ENCODE results near the gene NOXO1.
A peak's percentile ranks its signal among the peaks of the same experiment; 100 is the strongest.
"Not testable (repeated sequence)": the region's sequence is repeated elsewhere in the genome, so short reads cannot be mapped to it uniquely, and the experiment has no call there.

NOXO1 gene, protein sequence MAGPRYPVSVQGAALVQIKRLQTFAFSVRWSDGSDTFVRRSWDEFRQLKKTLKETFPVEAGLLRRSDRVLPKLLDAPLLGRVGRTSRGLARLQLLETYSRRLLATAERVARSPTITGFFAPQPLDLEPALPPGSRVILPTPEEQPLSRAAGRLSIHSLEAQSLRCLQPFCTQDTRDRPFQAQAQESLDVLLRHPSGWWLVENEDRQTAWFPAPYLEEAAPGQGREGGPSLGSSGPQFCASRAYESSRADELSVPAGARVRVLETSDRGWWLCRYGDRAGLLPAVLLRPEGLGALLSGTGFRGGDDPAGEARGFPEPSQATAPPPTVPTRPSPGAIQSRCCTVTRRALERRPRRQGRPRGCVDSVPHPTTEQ

GRCh38 chr16:1981398-1981836, at the start of gene NOXO1:
NOXO1 (minus strand) TSS chr16:1981469; CDS start chr16:1981179, 290 bp downstream.
- no peak for DNase-seq (ENCODE audit: low spot score)

DNA sequence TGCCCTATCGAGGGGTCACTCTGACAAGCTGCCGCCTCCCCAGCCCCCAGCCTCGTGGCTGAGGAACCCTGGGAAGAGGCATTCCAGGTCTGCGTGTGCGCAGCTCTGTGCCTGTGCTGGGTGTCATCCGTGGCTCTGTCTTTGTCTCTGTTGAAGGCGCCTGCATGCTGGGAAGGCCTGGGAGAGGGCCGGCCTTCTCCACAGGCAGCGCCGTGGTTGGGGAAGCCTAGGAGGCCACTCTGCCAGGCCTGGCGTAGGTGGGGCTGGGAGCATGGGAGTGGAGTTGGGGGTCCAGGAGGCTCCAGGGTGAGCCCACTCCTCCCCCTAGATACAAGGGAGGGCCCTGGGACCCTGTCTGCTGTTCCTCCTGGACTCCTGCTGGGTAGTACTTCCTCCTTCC, 48.8 kb upstream of the NOXO1 start:
- DNase-seq (ENCODE audit: low spot score) = no peak

DNA sequence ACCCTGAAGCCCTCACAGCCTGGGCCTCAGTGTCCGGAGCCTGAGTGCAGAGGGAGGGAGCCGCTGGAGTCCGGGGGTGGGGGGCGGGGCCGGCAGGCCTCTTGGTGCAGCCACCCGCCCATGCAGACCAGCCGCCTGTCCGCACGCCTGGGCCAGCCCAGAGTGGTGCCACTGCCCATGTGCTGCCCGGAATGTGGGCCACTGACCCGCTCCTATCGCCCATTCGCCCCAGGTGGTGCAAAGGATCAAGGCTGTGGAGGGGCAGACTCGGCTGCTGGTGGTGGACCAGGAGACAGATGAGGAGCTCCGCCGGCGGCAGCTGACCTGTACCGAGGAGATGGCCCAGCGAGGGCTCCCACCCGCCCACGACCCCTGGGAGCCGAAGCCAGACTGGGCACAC, 48.1 kb upstream of the NOXO1 start:
- no peak for DNase-seq (ENCODE audit: low spot score)

DNA sequence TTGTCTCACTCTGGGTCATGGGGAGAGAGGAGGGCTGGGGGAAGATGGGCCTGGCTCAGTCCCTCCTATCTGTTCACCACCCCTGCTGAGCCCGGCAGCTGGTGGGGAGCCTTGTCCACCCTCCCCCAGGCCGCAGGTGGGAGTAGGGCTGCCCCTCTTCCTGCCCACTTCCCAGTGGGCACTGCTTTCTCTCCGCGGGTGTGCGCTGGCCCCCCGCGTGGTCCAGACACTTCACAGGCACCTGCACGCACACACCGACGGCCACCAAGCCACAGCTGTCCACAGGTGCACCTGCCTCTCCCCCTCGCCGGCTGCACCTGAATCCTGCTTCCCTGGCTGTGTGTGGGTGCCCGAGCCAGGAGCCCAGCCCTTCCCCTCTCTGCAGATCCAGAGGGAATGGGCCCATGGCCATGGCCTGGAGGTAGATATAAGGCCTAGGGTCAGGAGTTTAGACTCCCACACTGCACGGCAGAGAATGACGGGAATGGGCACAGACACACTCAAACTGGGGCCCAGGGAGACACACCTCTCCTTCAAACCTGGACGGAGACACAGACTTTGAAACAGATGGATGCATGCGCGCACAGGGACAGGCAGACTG, 47.5 kb upstream of the NOXO1 start:
- no peak for DNase-seq (ENCODE audit: low spot score)

GRCh38 chr16:2028146-2028545, 46.9 kb upstream of the NOXO1 start:
- no peak for DNase-seq (ENCODE audit: low spot score)

DNA sequence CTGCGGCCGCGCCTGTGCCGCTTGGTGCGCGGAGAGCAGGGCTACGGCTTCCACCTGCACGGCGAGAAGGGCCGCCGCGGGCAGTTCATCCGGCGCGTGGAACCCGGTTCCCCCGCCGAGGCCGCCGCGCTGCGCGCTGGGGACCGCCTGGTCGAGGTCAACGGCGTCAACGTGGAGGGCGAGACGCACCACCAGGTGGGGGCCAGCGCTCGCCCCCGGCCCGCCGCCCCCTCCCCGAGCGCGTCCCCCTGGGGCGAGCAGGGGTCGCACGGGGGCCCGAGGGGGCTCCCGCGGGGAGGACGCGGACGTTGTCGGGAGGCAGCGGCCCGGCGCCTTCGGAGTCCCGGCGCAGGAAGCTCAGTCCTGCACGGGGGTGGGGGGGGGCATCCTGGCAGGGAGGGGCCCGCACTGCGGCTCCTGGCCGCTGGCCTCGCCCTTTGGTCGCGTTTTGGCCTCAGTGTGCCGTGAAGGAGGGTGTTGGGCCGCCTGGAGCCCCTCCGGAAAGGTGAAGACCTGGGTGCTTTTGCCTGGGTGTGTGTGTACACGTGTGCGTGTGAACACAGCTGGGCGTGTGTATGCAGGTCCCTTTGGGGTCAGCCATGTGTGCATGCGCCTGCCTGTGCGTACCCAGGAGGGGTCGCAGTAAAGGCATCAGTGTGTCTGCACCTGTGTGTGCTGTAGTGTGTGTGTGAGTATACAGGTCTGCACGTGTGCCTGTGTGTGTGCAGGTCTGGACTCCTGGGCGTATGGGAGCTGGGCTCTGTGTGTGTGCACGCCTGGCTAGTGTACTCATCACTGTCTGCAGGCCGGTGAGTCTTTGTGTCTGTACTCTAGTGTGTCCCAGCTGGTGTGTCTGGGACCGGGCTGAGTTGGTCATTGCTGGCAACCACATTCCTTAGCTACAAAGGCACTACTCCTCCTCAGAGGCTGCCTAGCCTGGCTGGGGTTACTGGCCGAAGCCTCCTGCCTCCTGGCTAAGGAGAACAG, 46.0 kb upstream of the NOXO1 start:
- no peak for DNase-seq (ENCODE audit: low spot score)

- DNase-seq (ENCODE audit: low spot score) = no peak
These were observed 45.3 kb upstream of the NOXO1 start, which contains the start of gene NHERF2 for GRCh38 chr16:2026461-2027023. NHERF2 (plus strand) TSS chr16:2026902; CDS start chr16:2027006, 104 bp downstream.

DNA sequence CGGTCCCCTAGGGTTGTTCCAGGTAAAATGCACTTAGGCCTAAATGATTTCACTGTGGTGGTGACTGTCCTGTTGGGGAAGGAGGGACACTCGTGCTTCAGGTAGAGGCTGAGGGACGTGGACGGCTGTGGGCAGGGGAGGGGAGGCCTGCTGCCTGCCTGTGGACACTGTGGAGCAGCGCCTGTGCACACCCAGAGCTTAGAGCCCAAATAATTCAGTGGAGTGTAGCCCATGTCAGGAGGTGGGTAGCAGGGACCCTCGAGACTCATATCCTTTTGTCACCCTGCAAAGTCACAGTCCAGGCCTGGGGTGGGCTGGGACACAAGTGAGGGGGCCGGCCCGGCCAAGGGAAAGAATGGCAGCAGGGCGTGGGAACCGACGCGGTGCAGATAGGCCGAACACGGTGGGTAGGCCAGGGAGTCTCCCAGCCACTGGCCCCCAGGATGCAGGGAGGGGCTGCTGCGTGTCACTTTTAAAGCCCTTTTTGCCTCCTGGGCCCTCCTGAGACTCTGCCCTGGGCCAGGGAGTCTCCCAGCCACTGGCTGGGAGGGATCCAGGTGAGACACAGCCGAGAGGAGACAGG, 44.7 kb upstream of the NOXO1 start:
- no peak for DNase-seq (ENCODE audit: low spot score)

DNA sequence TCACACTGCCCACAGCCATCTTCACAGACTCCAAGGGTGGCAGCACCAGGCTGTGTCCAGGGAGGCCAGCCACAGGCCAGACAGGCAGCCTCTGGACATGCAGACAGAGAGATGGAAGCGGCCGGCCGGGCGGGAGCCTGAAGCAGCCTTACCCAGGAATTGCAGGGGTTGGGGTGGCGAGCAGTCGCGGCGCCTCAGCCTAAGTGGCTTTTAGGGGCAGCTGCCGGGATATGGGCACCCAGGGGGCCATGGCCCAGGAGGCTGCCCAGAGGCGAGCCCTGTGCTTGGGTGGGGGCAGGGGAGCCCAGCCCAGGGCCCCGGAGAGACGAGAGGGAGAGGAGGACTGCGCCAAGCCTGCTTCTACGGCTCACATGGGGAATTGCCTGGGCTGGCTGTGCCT, 44.0 kb upstream of the NOXO1 start:
- DNase-seq (ENCODE audit: low spot score) = no peak

GRCh38 chr16:2024032-2024420, 42.8 kb upstream of the NOXO1 start:
- DNase-seq (ENCODE audit: low spot score) = no peak

- DNase-seq (ENCODE audit: low spot score) = peak; percentile 95
These were observed 42.1 kb upstream of the NOXO1 start for GRCh38 chr16:2023092-2024031.

DNA sequence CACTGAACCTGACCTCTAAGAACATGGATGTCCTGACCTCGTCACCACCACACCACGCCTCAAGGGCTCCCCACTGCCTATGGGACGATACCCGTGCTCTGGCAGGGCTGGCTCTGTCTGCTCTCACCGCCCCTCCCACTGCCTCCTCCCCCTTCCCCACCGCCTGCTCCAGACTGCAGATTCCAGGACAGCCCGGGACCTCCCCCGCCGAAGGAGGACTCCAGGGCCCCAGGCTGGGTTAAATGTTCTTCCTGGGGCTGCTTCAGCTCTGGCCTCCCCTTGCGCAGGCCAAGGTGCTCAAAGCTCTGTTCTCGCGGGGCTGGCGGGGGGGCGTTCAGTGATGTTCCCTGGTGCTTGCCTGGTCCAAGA, 41.4 kb upstream of the NOXO1 start:
- DNase-seq (ENCODE audit: low spot score) = no peak

DNA sequence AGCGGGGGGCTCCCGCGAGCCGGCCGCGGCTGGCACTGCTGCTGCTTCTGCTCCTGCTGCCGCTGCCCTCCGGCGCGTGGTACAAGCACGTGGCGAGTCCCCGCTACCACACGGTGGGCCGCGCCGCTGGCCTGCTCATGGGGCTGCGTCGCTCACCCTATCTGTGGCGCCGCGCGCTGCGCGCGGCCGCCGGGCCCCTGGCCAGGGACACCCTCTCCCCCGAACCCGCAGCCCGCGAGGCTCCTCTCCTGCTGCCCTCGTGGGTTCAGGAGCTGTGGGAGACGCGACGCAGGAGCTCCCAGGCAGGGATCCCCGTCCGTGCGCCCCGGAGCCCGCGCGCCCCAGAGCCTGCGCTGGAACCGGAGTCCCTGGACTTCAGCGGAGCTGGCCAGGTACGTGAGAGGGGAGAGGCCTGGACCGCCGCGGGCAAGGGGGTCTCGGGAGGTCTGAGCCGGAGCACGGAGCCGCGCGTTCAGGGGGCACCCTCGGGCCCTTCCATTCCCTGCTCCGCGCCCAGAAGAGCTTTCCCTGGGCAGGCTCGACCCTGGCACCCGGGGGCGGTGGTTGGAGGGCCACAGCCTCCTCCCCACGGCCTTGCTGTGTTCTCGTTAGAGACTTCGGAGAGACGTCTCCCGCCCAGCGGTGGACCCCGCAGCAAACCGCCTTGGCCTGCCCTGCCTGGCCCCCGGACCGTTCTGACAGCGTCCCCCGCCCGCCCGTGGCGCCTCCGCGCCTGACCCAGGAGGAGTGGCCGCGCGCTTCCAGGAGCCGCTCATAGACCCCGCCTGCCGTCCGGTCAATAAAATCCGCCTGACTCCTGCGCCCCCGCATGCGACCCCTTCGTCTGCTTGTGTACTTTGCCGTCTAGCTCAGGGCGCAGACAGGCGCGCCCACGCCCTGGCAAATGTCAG, 38.9 kb upstream of the NOXO1 start:
- DNase-seq (ENCODE audit: low spot score) = no peak

DNA sequence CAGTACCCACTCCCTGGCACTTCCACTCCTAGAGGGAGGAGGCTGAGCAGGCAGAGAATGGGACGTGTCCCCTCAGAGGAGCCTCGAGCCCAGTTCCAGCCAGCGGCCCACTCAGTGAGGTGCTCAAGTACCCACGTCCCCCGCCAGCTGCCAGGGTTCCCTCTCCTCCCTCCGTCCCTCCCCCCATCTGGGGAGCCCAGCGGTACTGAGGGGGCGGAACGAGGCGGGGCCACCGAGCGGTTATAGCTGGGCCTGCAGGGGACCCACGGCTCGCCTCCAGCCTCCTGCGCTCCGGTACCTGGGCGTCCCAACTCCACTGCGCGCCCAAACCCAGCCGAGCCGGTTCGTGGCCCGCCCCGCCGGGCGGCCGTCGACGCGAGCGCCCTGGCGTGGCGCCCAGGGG, 38.2 kb upstream of the NOXO1 start, which contains the start of gene NPW:
TSS of gene NPW (plus strand) at position 268 of the 403 bp plus-strand sequence.
- DNase-seq (ENCODE audit: low spot score) = no peak

DNA sequence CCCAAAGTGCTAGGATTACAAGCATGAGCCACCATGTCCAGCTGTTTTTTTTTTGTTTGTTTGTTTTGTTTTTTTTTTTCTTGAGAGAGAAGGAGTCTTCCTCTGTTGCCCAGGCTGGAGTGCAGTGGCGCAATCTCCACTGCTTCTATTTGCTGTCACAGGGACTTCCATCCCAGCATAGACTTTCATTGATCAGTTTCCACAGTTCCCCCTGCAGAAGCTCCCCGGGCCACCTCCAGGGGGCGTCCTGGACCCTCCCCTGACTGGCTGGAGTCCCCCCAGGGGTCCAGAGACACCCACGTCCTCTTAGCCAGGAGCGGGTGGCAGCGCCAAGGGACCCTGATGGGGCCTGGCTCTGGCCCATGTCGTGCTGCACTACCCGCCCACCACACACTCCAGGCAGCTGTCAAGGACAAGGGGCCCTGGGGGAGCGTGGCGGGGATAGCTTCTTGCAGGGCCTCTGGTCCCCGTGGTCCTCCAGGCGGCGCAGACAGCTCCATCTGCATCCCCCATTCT, 35.2 kb upstream of the NOXO1 start:
- DNase-seq (ENCODE audit: low spot score) = no peak

- no peak for DNase-seq (ENCODE audit: low spot score)
These were observed 34.6 kb upstream of the NOXO1 start for GRCh38 chr16:2015947-2016208.

DNA sequence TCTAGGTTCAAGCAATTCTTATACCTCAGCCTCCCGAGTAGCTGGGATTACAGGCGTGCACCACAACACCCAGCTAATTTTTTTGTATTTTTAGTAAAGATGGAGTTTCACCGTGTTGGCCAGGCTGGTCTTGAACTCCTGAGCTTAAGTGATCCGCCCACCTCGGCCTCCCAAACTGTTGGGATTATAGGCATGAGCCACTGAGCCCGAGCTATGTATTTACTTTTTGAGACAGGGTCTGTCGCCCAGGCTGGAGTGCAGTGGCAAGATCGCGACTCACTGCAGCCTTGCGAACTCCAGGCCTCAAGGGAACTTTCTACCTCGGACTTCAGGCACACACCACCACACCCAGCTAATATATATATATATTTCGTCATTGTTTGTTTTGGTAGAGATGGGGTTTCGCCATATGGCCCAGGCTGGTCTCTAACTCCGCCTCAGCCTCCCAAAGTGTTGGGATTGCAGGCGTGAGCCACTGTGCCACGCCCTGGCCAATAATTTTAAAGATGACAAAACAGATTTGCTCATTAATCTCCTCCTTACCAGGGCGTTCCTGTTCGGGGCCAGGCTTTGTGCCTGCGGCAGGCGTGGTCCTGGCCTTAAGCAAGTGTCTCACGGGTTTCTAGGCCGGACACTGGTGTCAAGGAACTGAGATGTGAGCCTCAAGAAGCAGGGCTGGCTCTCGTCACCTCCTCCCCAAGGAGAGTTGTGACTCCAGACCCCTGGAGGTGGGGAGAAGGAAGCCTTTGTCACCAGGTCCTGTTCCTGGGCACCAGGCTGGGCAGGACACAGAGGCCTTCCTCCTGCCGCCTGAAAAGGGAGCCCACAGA, 34.1 kb upstream of the NOXO1 start:
- no peak for DNase-seq (ENCODE audit: low spot score)

DNA sequence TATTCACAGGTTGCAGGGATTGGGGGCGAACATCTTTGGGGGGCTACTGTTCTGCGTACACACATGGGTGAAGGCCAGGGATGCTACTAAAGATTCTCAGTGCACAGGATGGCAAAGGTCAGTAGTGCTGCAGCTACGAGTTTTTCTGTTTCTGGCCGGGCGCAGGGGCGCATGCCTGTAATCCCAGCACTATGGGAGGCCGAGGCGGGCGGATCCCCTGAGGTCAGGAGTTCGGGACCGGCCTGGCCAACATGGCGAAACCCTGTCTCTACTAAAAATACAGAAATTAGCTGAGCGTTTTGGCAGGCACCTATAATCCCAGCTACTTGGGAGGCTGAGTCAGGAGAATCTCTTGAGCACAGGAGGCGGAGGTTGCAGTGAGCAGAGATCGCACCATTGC, 32.3 kb upstream of the NOXO1 start:
- no peak for DNase-seq (ENCODE audit: low spot score)

- not testable (repeated sequence) for DNase-seq (ENCODE audit: low spot score)
These were observed 30.5 kb upstream of the NOXO1 start for GRCh38 chr16:2011726-2012125.
